GM18526 (cell line): ENCODE data around the gene DDX17.

Source experiments
- POLR2A ChIP-seq: IDR thresholded peaks from 3 replicates; pipeline ENCODE4 v1.6.1; 2011; ENCODE audit not compliant: insufficient read length; ENCODE audit errors: extremely low read depth

Gene DDX17

DNA sequence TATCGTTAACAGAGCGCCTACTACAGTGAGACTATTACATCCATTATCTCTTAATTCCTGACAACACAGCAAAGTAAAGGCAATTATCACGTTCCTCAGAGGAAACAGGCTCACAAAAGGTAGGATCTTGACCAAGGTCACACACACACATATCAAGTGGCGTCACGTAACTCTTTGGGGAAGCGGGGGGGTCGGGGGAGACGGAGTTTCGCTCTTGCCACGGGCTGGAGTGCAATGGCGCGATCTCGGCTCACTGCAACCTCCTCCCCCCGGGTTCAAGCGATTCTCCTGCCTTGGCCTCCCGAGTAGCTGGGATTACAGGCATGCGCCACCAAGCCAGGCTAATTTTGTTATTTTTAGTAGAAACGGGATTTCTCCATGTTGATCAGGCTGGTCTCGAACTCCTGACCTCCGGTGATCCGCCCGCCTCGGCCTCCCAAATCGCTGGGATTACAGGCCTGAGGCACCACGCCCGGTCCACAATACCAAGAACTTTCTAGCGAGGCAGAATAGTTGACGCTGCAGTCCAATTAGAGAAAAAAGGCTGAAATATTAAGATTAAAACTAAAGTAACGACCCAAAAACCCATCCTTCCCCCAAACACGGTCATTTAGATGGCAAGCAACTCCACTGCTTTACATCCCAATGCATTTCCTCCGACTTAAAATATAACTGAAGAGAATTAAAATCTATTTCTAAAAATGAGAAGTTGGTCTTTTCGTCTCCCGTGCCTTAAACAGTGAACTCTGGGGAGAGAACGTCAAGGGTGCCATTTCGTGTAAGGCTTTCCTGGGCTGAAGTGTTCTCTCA, 1.2 kb downstream of the DDX17 start:
- no peak for TF ChIP-seq POLR2A

DNA sequence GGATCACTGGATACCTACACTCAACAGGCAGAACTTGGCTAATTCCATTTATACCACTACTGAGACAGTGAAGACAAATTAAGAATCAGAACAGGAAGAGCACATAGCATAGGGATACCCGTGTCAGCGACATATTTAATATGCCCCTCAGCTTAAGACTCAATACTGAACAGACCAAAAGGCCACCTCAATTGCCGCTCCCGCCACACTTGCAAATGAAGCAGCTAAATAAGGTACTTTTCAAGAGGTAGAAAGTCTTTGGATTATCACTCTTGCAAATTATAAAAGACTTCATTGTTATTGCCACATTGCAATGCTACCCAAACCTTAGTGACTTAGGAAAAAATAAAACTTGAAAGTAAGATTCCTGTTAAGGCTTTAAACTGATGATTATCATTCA, 3.1 kb downstream of the DDX17 start:
- no peak for TF ChIP-seq POLR2A

DNA sequence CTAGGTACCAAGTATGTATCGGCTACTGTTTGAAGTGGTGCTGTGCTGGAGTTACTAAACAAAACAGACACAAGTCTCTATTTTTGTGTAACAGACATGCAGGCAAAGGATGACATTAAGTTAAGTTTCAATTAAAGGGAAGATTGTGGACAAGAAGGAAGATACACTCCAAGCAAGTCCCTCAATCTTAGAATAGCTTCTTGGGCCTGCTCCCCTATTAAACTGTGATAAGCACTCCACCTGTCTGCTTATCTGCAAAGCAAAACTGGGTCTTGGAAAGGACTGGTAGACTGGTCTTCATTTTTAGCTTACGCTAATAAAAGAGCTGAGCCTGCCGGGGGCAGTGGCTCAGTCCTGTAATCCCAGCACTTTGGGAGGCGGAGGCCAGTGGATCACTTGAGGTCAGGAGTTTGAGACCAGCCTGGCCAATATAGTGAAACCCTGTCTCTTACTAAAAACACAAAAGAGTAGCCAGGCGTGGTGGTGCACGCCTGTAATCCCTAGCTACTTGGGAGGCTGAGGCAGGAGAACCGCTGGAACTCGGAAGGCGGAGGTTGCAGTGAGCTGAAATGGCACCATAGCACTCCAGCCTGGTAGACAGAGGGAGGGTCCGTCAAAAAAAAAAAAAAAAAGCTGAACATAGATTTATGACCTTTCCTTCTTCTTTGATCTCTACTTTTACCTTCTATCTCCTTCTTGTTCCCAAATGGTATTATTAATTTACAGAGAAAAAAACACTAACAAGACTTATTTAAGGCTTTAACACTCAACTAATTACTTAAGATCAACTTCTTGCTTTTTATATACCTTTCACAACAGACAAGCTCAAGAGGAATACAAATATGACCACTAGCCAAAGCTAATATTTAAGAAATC, 4.1 kb downstream of the DDX17 start:
- no peak for TF ChIP-seq POLR2A

DNA sequence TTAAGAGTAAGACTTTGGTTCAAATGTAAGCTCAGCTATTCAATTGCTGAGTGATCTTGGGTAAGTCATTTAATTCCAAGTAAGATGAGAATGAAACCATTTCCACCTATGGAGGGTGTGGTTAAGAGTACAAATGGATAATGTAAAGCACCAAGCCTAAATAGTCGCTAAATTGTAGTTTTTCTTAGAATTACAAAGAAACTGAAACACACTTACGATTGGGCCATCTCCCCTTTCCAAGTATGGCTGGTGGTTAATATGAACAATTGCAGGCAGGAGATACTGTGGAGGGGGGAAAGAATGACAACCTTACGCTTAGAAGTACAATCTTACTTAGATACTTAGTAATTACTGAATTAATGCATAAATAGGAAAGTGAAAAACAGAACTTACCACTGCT, 8.2 kb downstream of the DDX17 start:
- no peak for TF ChIP-seq POLR2A

DNA sequence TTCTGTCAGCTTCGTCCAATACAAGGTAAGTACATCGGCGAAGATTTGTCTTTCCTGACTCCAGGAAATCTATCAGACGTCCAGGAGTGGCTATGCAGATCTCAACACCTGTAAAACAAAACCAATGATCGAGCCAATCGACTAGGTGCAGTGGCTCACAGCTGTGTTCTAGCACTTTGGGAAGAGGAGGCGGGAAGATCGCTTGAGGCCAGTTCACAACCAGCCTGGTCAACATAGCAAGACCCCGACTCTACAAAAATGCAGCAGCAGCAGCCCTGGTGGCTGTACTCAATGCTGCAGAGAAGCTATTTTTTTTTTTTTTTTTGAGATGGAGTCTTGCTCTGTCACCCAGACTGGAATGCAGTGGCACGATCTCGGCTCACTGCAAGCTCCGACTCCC, 11.2 kb downstream of the DDX17 start:
- no peak for TF ChIP-seq POLR2A

DNA sequence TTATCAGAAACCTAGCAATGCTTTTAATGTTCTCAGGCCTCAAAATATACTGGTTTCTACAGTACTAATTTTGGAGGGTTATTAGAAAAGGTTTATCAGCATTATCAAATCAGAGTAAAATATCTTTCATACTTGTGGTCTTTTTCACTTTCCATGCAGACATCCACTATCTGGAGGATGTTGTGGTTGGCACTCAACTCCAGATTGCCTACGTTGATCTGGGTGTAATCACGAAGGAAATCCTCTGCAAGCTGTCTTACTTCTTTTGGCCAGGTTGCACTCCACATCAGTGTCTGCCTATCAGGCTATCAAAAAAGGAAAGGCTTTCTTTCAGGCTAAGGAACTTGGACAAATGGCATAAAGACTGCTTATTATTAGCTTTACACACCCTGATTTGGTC, 11.6 kb downstream of the DDX17 start:
- no peak for TF ChIP-seq POLR2A

DNA sequence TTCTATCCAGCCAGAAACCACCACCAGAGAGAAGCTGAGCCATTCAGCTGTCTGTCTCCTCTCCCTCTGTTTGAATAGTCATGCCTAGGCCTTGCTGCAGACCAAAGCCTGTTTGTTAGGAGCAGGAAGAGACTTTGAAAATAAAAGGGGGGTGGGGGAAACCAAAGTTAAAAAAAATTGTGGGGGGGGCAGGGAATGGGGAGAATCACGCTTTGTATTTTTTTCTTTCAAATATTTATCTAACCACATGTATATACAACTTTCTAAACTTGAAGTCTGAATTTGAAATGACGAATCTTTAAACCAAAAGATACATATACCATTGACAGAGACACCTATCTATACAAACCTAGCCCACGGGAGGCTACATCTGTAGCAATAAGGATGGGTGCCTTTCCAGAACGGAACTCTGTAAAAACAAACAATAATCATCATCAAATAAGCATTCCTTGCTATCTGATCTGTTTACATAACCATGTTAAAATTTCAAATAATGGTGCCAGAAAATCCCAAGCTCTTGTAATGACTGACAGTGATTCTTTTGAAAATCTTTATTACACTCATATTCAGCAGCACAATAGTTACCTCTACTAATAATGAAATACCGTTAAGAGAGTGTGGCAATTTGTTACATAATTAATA, 14.3 kb downstream of the DDX17 start:
- TF ChIP-seq POLR2A, result no peak

DNA sequence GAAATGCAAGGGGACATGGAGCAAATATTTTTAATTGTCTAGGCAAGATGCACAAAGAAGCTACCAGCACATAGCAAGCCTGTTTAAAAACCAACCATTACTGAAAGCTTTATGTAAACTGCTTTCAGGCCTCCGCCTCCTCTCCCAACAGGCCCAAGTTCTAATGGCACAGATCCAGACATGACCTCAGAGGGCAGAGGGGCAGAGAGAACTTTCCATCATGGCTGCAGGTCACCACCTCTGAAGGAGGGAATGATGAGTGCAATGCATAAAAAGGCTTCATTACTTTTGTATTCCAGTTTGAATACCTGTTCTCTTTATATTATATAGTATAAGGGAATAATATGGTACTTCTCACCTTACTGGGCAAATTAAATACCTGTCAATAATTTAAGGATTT, 15.2 kb downstream of the DDX17 start:
- no peak for TF ChIP-seq POLR2A

DNA sequence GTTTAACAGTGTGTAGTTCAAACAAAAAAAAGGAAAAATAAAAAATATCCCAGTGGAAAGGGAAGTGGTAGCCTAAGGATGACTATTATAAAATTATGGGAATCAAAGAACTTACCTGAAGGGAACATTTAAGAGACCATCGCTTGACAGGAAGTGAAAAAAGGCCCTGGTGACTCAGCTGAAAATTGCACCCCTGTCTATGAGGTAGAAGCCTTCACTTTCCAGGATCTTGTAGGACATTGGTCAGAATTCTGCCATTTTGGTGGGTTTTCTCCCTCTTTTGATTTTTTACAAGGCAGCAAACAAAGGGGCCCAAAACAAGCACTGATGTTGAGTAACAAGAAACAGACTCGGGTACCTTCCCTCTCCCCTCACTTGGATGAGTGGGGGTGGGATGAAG, 15.6 kb downstream of the DDX17 start:
- no peak for TF ChIP-seq POLR2A

DNA sequence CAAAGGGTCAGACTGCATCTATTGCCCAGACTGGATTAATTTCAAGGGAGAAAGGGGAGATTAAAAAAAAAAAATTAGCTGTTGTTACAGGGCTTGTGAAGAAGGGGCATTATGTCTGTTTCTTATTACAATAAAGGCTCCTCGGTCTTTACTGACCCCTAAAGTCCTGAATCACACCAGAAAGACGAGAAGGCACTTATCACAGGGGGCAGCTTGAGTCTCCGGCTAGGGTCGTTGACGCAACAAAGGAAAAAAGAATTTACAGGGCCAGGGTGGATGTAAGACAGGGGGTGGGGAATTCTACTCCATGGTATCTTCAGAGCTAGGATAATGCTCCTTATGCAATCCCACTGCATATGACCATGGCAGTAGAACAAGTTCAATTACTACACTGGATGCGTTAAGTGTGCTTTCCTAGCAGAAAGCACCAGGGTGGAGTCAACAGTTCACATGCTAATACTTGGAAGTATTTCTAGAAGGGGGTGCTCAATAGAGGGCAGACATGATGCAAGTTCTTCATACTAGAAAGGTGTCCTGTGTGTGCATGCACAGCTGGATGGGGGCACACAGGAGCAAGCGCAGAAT, 16.5 kb downstream of the DDX17 start:
- TF ChIP-seq POLR2A, result no peak

DNA sequence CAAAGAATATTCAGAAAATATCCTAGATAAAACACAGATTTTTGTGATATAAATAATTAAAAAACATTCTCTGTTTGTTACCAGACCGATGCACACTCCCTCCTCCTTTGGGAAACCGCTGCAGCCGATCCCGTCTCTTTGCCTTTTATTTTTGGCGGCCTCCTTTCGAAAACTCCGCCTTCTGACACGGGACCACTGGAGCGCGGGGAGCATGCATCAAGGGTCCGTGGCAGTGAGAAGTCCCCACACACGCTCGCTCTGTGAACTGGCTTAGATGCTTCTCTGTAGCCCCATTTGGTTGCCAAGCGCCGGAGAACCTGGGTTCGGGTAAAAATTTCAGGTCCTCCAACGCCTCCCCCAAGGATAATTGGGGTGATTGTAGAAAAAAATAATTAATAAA, 17.0 kb downstream of the DDX17 start:
- no peak for TF ChIP-seq POLR2A

DNA sequence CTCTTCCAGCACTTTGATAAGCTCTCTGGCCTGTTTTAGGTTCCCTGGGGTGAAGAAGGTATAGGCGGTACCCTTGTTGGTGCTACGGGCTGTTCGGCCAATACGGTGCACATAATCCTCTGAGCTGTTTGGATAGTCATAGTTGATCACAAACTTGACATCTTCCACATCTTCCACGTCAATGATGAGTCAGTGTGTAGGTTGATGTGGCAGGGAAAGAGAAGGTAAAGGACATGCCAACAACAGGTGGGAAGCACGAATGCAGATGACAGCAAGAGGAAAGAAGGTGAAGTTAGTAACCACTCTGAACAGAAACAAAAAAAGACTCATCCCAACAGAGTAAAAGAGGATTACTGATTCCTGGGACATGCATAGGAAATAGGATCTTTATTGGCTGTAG, 18.2 kb downstream of the DDX17 start:
- TF ChIP-seq POLR2A, result no peak

DNA sequence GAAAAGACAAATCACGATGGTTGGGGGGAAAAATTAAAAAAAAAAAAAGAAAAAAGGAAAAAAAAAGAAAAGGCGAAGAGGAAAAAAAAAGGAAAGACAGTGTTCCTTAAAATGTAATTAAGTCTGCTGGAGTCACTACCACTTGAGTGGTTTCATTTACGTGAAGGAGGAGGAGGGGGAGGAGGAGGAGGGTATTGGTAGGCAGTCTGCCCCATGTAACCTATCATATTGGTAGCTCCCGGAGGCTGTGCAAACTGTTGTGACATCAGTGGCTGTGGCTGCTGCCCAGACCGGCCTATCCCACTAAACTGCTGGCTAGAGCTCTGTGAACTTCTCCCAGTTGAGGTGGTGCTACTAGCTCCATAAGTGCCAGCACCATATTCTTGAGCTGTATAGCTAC, 20.3 kb downstream of the DDX17 start:
- no peak for TF ChIP-seq POLR2A

DNA sequence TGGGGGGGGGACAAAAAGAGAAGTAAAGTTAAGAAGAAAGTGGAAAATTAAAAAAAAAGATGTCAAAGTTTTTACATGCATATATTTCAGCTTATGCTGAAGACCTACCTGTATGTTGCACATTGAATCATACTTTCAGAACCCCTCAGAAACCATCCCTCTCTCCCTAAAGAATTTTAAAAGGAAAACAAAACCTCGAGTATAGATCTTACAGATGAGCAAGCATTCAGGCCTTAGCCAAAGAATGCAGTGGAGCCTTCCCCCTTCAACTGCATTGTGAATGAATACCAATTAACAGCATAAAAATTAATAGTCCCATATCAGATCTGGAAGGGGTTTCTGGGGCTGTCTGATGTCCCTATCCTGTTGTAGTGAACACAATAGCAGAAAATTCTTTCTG, 21.9 kb downstream of the DDX17 start:
- no peak for TF ChIP-seq POLR2A

DNA sequence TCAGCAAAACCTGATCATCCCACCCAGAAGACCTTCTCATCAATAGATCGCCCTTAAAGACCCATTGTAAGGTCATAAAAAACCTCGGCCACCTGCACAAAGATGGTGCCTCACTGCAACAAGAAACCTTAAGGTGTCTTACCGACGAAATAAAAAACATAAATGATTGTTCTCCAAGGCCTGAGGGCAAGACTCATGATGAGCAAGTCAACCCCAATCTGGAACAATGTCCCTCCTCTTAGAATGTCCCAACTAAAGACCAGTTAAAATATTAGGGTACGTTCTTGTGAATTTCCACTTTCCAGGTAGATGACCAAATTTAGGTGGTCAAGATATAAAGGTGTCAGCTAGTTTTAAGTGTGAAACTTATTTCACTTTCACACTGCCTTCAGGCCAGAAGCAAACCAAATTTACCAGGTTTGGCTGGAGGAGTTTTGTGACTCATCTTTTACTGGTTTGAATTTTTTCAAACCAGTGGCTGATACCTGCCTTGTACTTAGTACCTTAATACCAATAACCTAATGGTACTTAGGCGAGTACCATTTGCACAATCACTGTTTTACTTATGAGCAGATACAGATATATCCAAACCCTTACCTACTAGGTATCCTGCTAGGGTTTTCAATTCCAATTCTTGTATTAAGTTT, 23.3 kb downstream of the DDX17 start:
- no peak for TF ChIP-seq POLR2A
